Right lobe of liver (tissue), 6 donors: ENCODE data around the gene ANKDD1A. TPM values are rescaled to one million over a fixed set of nuclear protein-coding genes. Genes with fewer than 3 reads are reported as not detected.

Source experiments
- ATAC-seq, 4 donors: fragments of 200-7000 bp; cut with Tn5 transposase; one replicate each; pipeline ENCODE4 v1.9.1; 2020; ENCODE audit warnings: mild to moderate bottlenecking in 4 of 4, moderate library complexity in 4 of 4
- DNase-seq, 3 donors: peaks; one replicate each; pipeline ENCODE4 v3.0.0-alpha.2; 2020
- H3K27ac ChIP-seq, 3 donors: fragments of 200-600 bp; one replicate each; pipeline ENCODE4 v1.8.0; 2022
- H3K27me3 ChIP-seq, 2 donors: fragments of 200-600 bp; one replicate each; pipeline ENCODE4 v1.8.0; 2022
- H3K36me3 ChIP-seq, 4 donors: fragments of 200-600 bp; sonication (generic) in 1 of 4; one replicate each; pipeline versions ENCODE4 v1.5.1 to v1.8.0; 2017 to 2022; ENCODE audit warnings: control low read depth in 1 of 4
- H3K4me1 ChIP-seq, 4 donors: fragments of 200-600 bp; sonication (generic) in 1 of 4; one replicate each; pipeline versions ENCODE4 v1.5.1 to v1.8.0; 2017 to 2022; ENCODE audit warnings: control low read depth in 1 of 4
- H3K4me3 ChIP-seq, 3 donors: fragments of 200-600 bp; one replicate each; pipeline ENCODE4 v1.8.0; 2022
- H3K9me3 ChIP-seq, 4 donors: fragments of 200-600 bp; sonication (generic) in 1 of 4; one replicate each; pipeline versions ENCODE4 v1.5.1 to v1.8.0; 2017 to 2022; ENCODE audit warnings: control low read depth in 1 of 4
- CTCF ChIP-seq, 4 donors: fragments of 200-600 bp in 3 of 4; fragments of 450-650 bp in 1 of 4; IDR thresholded peaks; one replicate each; pipeline versions ENCODE4 v1.5.1 to v1.8.0; 2016 to 2022; ENCODE audit warnings: antibody characterized with exemption in 4 of 4, mild to moderate bottlenecking in 2 of 4
- POLR2A ChIP-seq: fragments of 450-650 bp; IDR thresholded peaks from one replicate; pipeline ENCODE4 v1.6.1; 2017; ENCODE audit warnings: antibody characterized with exemption, mild to moderate bottlenecking
- WGBS: methylation state at CpG from one replicate; pipeline ENCODE4 v1.1.6; 2018; ENCODE audit warnings: low coverage, low lambda C conversion rate; ENCODE audit not compliant: insufficient coverage; ENCODE audit errors: missing lambda C conversion rate; 5-methylcytosine and 5-hydroxymethylcytosine counted together
- intact Hi-C, 2 donors: fragments of 100-400 bp; cut with DNase I; formaldehyde crosslinking; loops; one replicate each; pipeline versions ENCODE4 v1.11.2 to v1.14.1; 2022
- total RNA-seq, 6 experiments: library from RNA; depleted of rRNA in 2 of 6; stranded (reverse); fragments of >200 nt in 2 of 6; fragmentation: NEBNext Ultra II Directional in 3 of 6; extraction: Animal tissue kit (Norgen Biotek cat#: 25700) in 3 of 6; gene quantifications; one replicate each; pipeline versions ENCODE4 v1.1.0 to v1.2.4, GENCODE V29; 2016 to 2023
- donor health status: DM: no; HTN: yes; CAD: no.
- donor health status: DM: no; HTN: no; CAD: no.
- donor health status: DM: no; HTN: no; CAD: no.
- donor health status: DM: no; HTN: yes; CAD: no.
- donor health status: DM: no; HTN: yes; CAD: no.

The ANKDD1A gene
- total RNA-seq, 6 experiments from 2014 or later, result 0.29 to 1.1 (median 0.47) TPM

- WGBS, result 94% methylated on average over 4 of the region's 6 CpGs
Measured at GRCh38 chr15:64921711-64922110, 10.0 kb downstream of the ANKDD1A start.

GRCh38 chr15:64923546-64923945 is 11.8 kb downstream of the ANKDD1A start:
- no peaks in the 10 kb centered on the region for H3K27me3 ChIP-seq
- no peaks in the 10 kb centered on the region for H3K9me3 ChIP-seq
- H3K4me1 ChIP-seq, result no peaks in the 10 kb centered on the region
- no peak for TF ChIP-seq CTCF (IDR thresholded peaks at IDR 0.05)
- no peak for TF ChIP-seq POLR2A
- H3K4me3 ChIP-seq, result no peak overlapping the region
- ATAC-seq, result no peak
- intact Hi-C loops, result no loop called here
- no peak for DNase-seq
- 96% methylated on average over 2 of the region's 2 CpGs for WGBS
- H3K36me3 ChIP-seq, result no peaks in the 10 kb centered on the region
- H3K27ac ChIP-seq, result no peak overlapping the region

More at GRCh38 chr15:64921711-64922110, 10.0 kb downstream of the ANKDD1A start:
- intact Hi-C loops, result no loop called here
- TF ChIP-seq CTCF (IDR thresholded peaks at IDR 0.05), result no peak
- no peak for TF ChIP-seq POLR2A
- no peaks in the 10 kb centered on the region for H3K4me1 ChIP-seq
- no peak overlapping the region for H3K27ac ChIP-seq
- H3K9me3 ChIP-seq, result no peaks in the 10 kb centered on the region
- H3K36me3 ChIP-seq, result no peaks in the 10 kb centered on the region
- ATAC-seq (no peak), DNase-seq (no peak)
- no peak overlapping the region for H3K4me3 ChIP-seq
- H3K27me3 ChIP-seq, result no peaks in the 10 kb centered on the region

GRCh38 chr15:64925335-64926330 is 13.9 kb downstream of the ANKDD1A start:
- H3K27me3 ChIP-seq, result no peaks in the 10 kb centered on the region
- ATAC-seq, result no peak
- H3K4me3 ChIP-seq, result no peak overlapping the region
- H3K9me3 ChIP-seq, result no peaks in the 10 kb centered on the region
- no peak for DNase-seq
- H3K36me3 ChIP-seq, result no peaks in the 10 kb centered on the region
- TF ChIP-seq POLR2A, result no peak
- no peak for TF ChIP-seq CTCF (IDR thresholded peaks at IDR 0.05)
- WGBS, result 79% methylated on average over 5 of the region's 13 CpGs
- H3K27ac ChIP-seq, result no peak overlapping the region
- no peaks in the 10 kb centered on the region for H3K4me1 ChIP-seq
- intact Hi-C loops, result no loop called here

GRCh38 chr15:64926661-64927060 is 15.0 kb downstream of the ANKDD1A start:
- TF ChIP-seq CTCF (IDR thresholded peaks at IDR 0.05) (no peak), POLR2A (no peak)
- no peak for DNase-seq

More at GRCh38 chr15:64926661-64927060, 15.0 kb downstream of the ANKDD1A start:
- WGBS, result no CpG with 5 or more reads among the region's 8 CpGs
- Histone ChIP-seq H3K36me3 (no peaks in the 10 kb centered on the region), H3K4me3 (no peak overlapping the region), H3K4me1 (no peaks in the 10 kb centered on the region), H3K27ac (no peak overlapping the region), H3K27me3 (no peaks in the 10 kb centered on the region), H3K9me3 (no peaks in the 10 kb centered on the region)
- intact Hi-C loops, result no loop called here
- ATAC-seq, result no peak
